Measurements from ENCODE around the gene GET4. TPM values are rescaled to one million over a fixed set of nuclear protein-coding genes. Genes with fewer than 3 reads are reported as not detected.

GET4 gene
- total and polyA plus RNA-seq, 2 of the 8 experiments (the other 6 are each of a cell fraction or from before 2014, with no cell fraction given), result 56.7 to 74.1 TPM

DNA sequence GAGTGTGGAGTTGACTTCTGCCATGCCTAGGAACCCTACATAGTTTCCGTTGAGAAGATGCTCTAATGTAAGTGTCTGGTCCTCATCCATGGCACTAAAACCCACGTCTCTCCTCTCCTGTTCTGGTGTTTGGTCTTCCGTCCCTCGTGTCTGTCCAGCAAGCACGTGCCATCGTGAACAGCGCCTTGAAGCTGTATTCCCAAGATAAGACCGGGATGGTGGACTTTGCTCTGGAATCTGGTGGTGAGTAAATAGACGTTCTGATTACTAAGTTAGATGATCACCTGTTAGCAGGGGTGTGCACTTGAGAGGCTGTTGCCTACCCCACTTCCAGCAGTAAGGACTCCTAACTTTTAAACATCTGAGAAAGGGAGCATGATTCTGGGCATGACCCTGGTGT, 15.1 kb upstream of the GET4 start:
- H2BK15ac ChIP-seq (ENCODE audit: low read length), result no peak overlapping the region
- WGBS, 2 experiments (ENCODE audit: extremely low coverage in 1 of 2, insufficient coverage in 1 of 2, insufficient read length in 1 of 2, insufficient replicate concordance in 2 of 2, low coverage in 1 of 2, low lambda C conversion rate in 2 of 2, missing lambda C conversion rate in 1 of 2), result 91% methylated on average over 9 of the region's 9 CpGs; no CpG with 5 or more reads in 1 of the 2 experiments
- H2AK5ac ChIP-seq (ENCODE audit: low read depth, low read length), result no peak overlapping the region
- CTCF ChIA-PET (ENCODE audit: partially characterized antibody), result no interaction called here
- no peak overlapping the region for H3K4me2 ChIP-seq (ENCODE audit: insufficient read depth in 1 of 2, low read depth in 2 of 2, low read length in 2 of 2)
- no peak overlapping the region for H3K56ac ChIP-seq (replicated peaks; ENCODE audit: insufficient read length, low read depth, low read length)
- peaks cover 0 to 16% of the 10 kb centered on the region in 2 experiments for H4K20me1 ChIP-seq (replicated peaks in 1 of 2; ENCODE audit: control insufficient read depth in 1 of 2, insufficient read depth in 2 of 2, low read length in 2 of 2)
- no peaks in the 10 kb centered on the region for H3K9me3 ChIP-seq (ENCODE audit: insufficient read depth in 2 of 2, low read depth in 1 of 2, low read length in 1 of 2)
- no peak overlapping the region for H2BK12ac ChIP-seq (ENCODE audit: low read depth, low read length)
- no peak overlapping the region for H3K14ac ChIP-seq (ENCODE audit: insufficient read length)
- no peak overlapping the region for H2BK20ac ChIP-seq (ENCODE audit: low read length)
- no peak overlapping the region for H3K4me3 ChIP-seq (ENCODE audit: extremely low read depth in 1 of 4, insufficient read depth in 2 of 4, low read depth in 3 of 4, low read length in 4 of 4)
- no peak overlapping the region for H2AFZ ChIP-seq (ENCODE audit: low read length)
- H4K8ac ChIP-seq (ENCODE audit: extremely low read depth, insufficient read depth, low read length), result no peak overlapping the region
- H3K4ac ChIP-seq (replicated peaks; ENCODE audit: insufficient read length, low read depth, low read length), result no peak overlapping the region
- TF ChIP-seq HDAC2 (IDR thresholded peaks at IDR 0.05; ENCODE audit: borderline replicate concordance in 1 of 2, low read depth in 2 of 2, low read length in 2 of 2) (no peak), CBX8 (IDR thresholded peaks at IDR 0.05; ENCODE audit: borderline replicate concordance, low read depth, low read length) (no peak)
- no peak overlapping the region for H2BK5ac ChIP-seq (ENCODE audit: low read depth, low read length)
- H3K79me2 ChIP-seq (ENCODE audit: control insufficient read depth in 1 of 2, insufficient read depth in 2 of 2, low read length in 2 of 2), result no peaks in the 10 kb centered on the region
- H3K27me3 ChIP-seq (replicated peaks in 1 of 4; ENCODE audit: control insufficient read depth in 3 of 4, extremely low read depth in 1 of 4, insufficient read depth in 3 of 4, low read length in 3 of 4), result no peaks in the 10 kb centered on the region
- no peaks in the 10 kb centered on the region; the same call in 1 of the 2 replicates for H3K79me1 ChIP-seq (ENCODE audit: low read depth, low read length)
- no peaks in the 10 kb centered on the region for H3K23me2 ChIP-seq (ENCODE audit: low read depth, low read length)
- H4K5ac ChIP-seq (ENCODE audit: insufficient read length, low read depth, low read length), result no peak overlapping the region
- H3K4me1 ChIP-seq (replicated peaks in 1 of 4; ENCODE audit: control insufficient read depth in 3 of 4, insufficient read depth in 4 of 4, low read length in 3 of 4), result no peaks in the 10 kb centered on the region
- H2BK120ac ChIP-seq (replicated peaks; ENCODE audit: low read depth, low read length), result no peak overlapping the region
- H3K36me3 ChIP-seq (ENCODE audit: control insufficient read depth in 2 of 4, insufficient read depth in 4 of 4, low read length in 3 of 4), result peaks cover 28 to 70% (median 62%) of the 10 kb centered on the region in 4 experiments
- POLR2A ChIA-PET (ENCODE audit: partially characterized antibody), result no interaction called here
- no peak overlapping the region for H3K9ac ChIP-seq (replicated peaks in 1 of 4; ENCODE audit: extremely low read depth in 1 of 4, low read depth in 3 of 4, low read length in 3 of 4)
- no peak overlapping the region for H3K18ac ChIP-seq (ENCODE audit: extremely low read depth, low read length)
- no peak overlapping the region for H3K23ac ChIP-seq (ENCODE audit: insufficient read length)
- no peak overlapping the region for H4K91ac ChIP-seq (replicated peaks; ENCODE audit: insufficient read length, low read length)
- FAIRE-seq, result no peak
- H3K27ac ChIP-seq (ENCODE audit: low read depth, low read length), result no peak overlapping the region
- no peak for DNase-seq (ENCODE audit: low read depth in 1 of 2, low spot score in 2 of 2)

All from H1 (cell line).